NT2/D1 (cell line): ENCODE results near the gene GAB4.

Experiments
- DNase-seq: peaks from one replicate; pipeline ENCODE4 v3.0.0-alpha.2; 2011; ENCODE audit warnings: low read depth, low spot score
- H3K27me3 ChIP-seq: 2 replicates; pipeline ENCODE4 v1.6.0; 2011; ENCODE audit warnings: mild to moderate bottlenecking; ENCODE audit not compliant: insufficient read length, insufficient read depth
- H3K36me3 ChIP-seq: 2 replicates; pipeline ENCODE4 v1.6.1; 2011; ENCODE audit warnings: mild to moderate bottlenecking, low read length, mixed read lengths; ENCODE audit not compliant: insufficient read depth, insufficient read length
- H3K4me1 ChIP-seq: 2 replicates; pipeline ENCODE4 v1.5.1; 2011; ENCODE audit not compliant: insufficient read depth, insufficient read length
- H3K4me3 ChIP-seq: 2 replicates; pipeline ENCODE4 v1.5.1; 2011; ENCODE audit warnings: low read depth; ENCODE audit not compliant: insufficient read length
- H3K9ac ChIP-seq: 2 replicates; pipeline ENCODE4 v1.6.0; 2011; ENCODE audit warnings: low read depth; ENCODE audit not compliant: insufficient read length
- H3K9me3 ChIP-seq: 2 replicates; pipeline ENCODE4 v1.5.1; 2011; ENCODE audit warnings: mild to moderate bottlenecking, low read length; ENCODE audit not compliant: insufficient read depth
- SUZ12 ChIP-seq: IDR thresholded peaks from 2 replicates; pipeline ENCODE4 v1.6.1; 2011; ENCODE audit not compliant: insufficient read length, insufficient read depth; ENCODE audit errors: extremely low read depth
- YY1 ChIP-seq: IDR thresholded peaks from 2 replicates; pipeline ENCODE4 v1.6.1; 2011; ENCODE audit not compliant: insufficient read length, insufficient read depth
- ZNF274 ChIP-seq: IDR thresholded peaks from 2 replicates; pipeline ENCODE4 v1.6.1; 2011; ENCODE audit warnings: mild to moderate bottlenecking, low read depth, low read length

Gene GAB4

DNA sequence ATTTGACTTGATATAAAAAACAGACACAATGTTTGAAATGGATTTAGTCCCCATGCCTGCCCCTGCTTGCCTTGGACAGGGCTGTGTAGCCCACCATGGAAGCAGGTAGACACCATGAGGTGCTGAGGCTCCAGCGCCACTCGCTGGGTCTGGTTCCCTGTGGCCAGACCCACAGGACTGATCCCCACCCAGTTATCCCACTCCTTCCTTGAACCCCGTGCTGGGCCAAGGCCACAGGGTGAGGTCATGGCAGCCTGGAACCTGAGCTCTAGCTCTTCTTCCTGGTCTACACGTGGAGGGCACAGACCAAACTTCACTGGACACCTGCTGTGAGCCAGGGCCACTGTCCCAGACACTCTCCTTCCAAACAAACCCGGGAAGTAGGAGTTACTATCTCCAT, 42.5 kb downstream of the GAB4 start:
- Histone ChIP-seq H3K9me3 (no peaks in the 10 kb centered on the region), H3K27me3 (no peaks in the 10 kb centered on the region)

GRCh38 chr22:16965083-16965482, 42.9 kb downstream of the GAB4 start:
- no peak for DNase-seq
- H3K4me3 ChIP-seq: no peak overlapping the region
- no peaks in the 10 kb centered on the region for H3K4me1 ChIP-seq
- no peaks in the 10 kb centered on the region for H3K9me3 ChIP-seq
- TF ChIP-seq ZNF274: no peak
- no peak for TF ChIP-seq SUZ12
- no peak for TF ChIP-seq YY1
- no peaks in the 10 kb centered on the region for H3K27me3 ChIP-seq
- no peak overlapping the region for H3K9ac ChIP-seq
- no peaks in the 10 kb centered on the region for H3K36me3 ChIP-seq

More for the DNA sequence above, 42.5 kb downstream of the GAB4 start:
- TF ChIP-seq SUZ12: no peak
- TF ChIP-seq ZNF274: no peak
- no peak for TF ChIP-seq YY1
- H3K4me1 ChIP-seq: no peaks in the 10 kb centered on the region
- no peaks in the 10 kb centered on the region for H3K36me3 ChIP-seq
- DNase-seq: no peak
- H3K9ac ChIP-seq: no peak overlapping the region
- H3K4me3 ChIP-seq: no peak overlapping the region

DNA sequence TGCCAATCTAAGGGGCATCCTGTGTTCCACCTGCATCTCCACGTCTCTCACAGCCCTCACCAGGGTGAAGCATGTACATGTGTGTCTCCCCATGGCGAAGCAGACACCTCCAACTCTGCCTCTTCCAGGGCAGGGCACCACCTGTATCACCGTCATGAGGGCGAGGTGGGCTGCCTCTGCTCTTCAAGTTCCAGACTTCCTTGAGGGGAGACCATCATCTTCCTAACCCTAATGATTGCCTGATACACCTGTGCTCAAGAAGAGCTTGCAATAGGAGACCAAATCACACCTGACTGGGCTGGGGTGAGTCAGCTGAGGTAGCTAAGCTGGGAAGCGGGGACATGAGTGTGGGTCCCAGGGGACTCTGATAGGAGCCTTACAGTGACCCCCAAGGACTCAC, 43.7 kb downstream of the GAB4 start:
- H3K9ac ChIP-seq: no peak overlapping the region
- H3K27me3 ChIP-seq: no peaks in the 10 kb centered on the region
- no peak for DNase-seq

DNA sequence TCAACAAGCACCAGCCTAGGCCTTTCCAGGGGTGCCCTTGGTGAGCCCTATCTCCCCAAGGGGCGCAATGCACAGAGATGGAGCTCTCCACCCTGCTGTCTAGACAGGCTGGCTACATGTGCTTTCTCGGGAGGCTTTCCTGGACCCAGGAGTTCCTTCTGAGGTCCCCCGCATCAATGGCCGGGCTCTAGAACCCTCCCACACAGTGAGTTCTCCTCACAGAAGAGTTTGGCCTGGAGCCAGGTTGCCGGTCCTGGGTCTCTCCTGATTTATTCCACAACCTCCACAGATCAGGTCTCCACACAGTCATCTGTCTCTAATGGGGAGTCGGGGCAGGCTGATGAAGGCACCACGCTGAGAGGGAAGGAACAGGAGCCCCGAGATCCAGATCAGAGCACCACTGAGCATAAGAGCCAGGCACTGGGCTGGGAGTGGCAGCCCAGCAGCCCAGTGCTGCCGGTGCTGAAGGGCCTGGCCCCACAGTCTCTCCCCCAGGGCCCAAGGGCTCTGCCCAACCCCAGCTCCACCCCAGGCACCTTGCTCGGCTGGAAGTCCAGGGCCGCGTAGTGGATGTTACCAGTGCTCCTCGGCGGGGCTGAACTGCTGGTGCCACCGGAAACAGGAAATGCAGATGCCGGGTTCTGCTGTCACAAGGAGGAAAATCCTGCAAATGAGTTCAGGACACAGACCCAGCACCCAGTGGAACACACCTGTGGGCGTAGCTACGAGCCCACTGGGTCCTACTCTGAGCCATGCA, 44.7 kb downstream of the GAB4 start:
- Histone ChIP-seq H3K9me3 (no peaks in the 10 kb centered on the region), H3K9ac (no peak overlapping the region), H3K36me3 (no peaks in the 10 kb centered on the region), H3K4me1 (no peaks in the 10 kb centered on the region), H3K4me3 (no peak overlapping the region), H3K27me3 (no peaks in the 10 kb centered on the region)
- DNase-seq: no peak
- TF ChIP-seq SUZ12 (no peak), ZNF274 (no peak)

More for the DNA sequence above, 43.7 kb downstream of the GAB4 start:
- no peaks in the 10 kb centered on the region for H3K36me3 ChIP-seq
- TF ChIP-seq ZNF274 (no peak), YY1 (no peak), SUZ12 (no peak)
- no peak overlapping the region for H3K4me3 ChIP-seq
- H3K4me1 ChIP-seq: no peaks in the 10 kb centered on the region
- no peaks in the 10 kb centered on the region for H3K9me3 ChIP-seq

GRCh38 chr22:16962501-16962900, 45.5 kb downstream of the GAB4 start:
- Histone ChIP-seq H3K9ac (no peak overlapping the region), H3K4me1 (no peaks in the 10 kb centered on the region), H3K27me3 (no peaks in the 10 kb centered on the region), H3K9me3 (no peaks in the 10 kb centered on the region), H3K4me3 (no peak overlapping the region), H3K36me3 (no peaks in the 10 kb centered on the region)
- no peak for DNase-seq
- TF ChIP-seq YY1 (no peak), ZNF274 (no peak), SUZ12 (no peak)

DNA sequence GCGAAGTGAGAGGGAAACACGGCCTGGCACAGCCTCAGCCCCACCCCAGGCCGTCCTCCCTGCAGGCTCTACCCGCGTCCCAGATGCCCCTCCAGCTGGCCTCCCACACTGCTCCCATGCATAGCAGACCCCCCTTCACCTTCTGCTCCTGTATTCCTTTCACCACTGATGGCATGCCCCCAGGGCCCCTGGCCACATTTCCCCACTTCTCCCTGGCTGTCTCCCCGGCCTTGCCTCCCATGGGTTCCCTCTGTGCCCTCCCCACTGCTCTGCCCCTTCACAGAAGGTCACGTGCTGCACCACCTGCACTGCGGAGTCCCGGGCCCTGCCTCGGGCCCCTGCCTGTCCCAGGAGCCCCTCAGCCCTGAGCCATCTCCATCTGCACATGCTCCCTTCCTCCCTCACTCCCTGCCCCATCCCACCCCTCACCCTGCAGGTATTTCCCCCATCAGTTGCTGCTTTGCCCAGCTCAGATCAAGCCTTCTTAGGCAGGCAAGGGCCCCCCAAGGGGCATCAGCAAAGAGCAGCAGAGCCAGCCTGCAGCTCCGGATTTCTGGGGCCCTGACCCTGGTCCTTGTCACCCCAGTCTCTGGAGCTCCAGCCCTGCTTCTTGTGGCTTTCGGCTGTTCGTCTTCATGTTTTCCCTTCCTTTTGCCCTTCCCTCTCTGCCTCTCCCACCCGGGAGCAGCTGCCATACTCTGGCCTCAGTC, 46.4 kb downstream of the GAB4 start:
- H3K4me3 ChIP-seq: no peak overlapping the region
- no peaks in the 10 kb centered on the region for H3K36me3 ChIP-seq
- DNase-seq: no peak
- H3K9ac ChIP-seq: no peak overlapping the region
- no peaks in the 10 kb centered on the region for H3K4me1 ChIP-seq
- TF ChIP-seq SUZ12 (no peak), ZNF274 (no peak), YY1 (no peak)
- H3K9me3 ChIP-seq: no peaks in the 10 kb centered on the region
- no peaks in the 10 kb centered on the region for H3K27me3 ChIP-seq

DNA sequence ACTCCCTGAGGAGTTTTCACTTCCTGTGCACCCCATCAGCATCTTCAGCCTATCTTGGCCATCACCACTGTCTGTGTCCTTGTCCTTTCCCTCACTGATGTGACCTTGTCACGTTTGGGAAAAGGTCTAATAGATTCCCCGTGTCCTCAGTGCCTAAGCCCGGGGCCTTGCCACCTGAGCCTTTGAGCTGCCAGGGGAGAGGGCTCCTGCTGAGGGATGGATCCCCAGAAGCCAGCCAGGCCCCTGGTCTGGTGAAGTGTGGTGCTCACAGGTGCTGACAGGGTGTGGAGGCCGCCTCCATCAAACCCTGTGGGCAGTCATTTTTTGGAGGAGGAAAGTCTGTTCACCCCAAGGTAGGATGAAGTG, 47.2 kb downstream of the GAB4 start:
- H3K36me3 ChIP-seq: no peaks in the 10 kb centered on the region
- no peak overlapping the region for H3K9ac ChIP-seq
- no peaks in the 10 kb centered on the region for H3K4me1 ChIP-seq
- H3K27me3 ChIP-seq: no peaks in the 10 kb centered on the region
- DNase-seq: no peak
- H3K9me3 ChIP-seq: no peaks in the 10 kb centered on the region
- no peak overlapping the region for H3K4me3 ChIP-seq
- TF ChIP-seq YY1 (no peak), ZNF274 (no peak), SUZ12 (no peak)
